Type B pancreatic cell (in vitro differentiated cells): Measurements from ENCODE around the gene ODC1. TPM values are rescaled to one million over a fixed set of nuclear protein-coding genes. Genes with fewer than 3 reads are reported as not detected.

ENCODE experiments used
- DNase-seq: peaks from one replicate; pipeline ENCODE4 v3.0.0; 2021; ENCODE audit warnings: mixed read lengths; ENCODE audit not compliant: unreplicated experiment; ENCODE audit errors: extremely low spot score
- H3K27ac Mint-ChIP-seq: 2 replicates; pipeline ENCODE4 v1.8.0; 2021; ENCODE audit warnings: mild to moderate bottlenecking, mixed read lengths
- H3K27me3 Mint-ChIP-seq: 2 replicates; pipeline ENCODE4 v1.8.0; 2021; ENCODE audit warnings: mixed read lengths
- H3K36me3 Mint-ChIP-seq: 2 replicates; pipeline ENCODE4 v1.8.0; 2021; ENCODE audit warnings: mixed read lengths
- H3K4me1 Mint-ChIP-seq: one replicate; pipeline ENCODE4 v1.8.0; 2021; ENCODE audit warnings: mixed read lengths; ENCODE audit not compliant: unreplicated experiment
- H3K4me3 Mint-ChIP-seq: 2 replicates; pipeline ENCODE4 v1.8.0; 2021; ENCODE audit warnings: mild to moderate bottlenecking, mixed read lengths
- H3K9me3 Mint-ChIP-seq: 2 replicates; pipeline ENCODE4 v1.8.0; 2021; ENCODE audit warnings: mixed read lengths
- CTCF ChIP-seq: fragments of 200-600 bp; sonication (generic); conservative IDR thresholded peaks from 2 replicates; pipeline ENCODE4 v1.5.0; 2021; ENCODE audit warnings: antibody characterized with exemption, mild to moderate bottlenecking
- total RNA-seq: library from RNA; stranded (reverse); gene quantifications from 2 replicates; pipeline ENCODE4 v1.2.1, GENCODE V29; 2021; ENCODE audit warnings: low replicate concordance

Gene ODC1
- total RNA-seq, 1 donor from 2014 or later = 135 TPM

GRCh38 chr2:10390369-10390801, 57.7 kb downstream of the ODC1 start:
- Mint-ChIP-seq H3K4me3 (no peak overlapping the region), H3K27ac (no peak overlapping the region), H3K27me3 (no peaks in the 10 kb centered on the region), H3K9me3 (no peaks in the 10 kb centered on the region), H3K36me3 (no peaks in the 10 kb centered on the region), H3K4me1 (peaks cover 16% of the 10 kb centered on the region)
- TF ChIP-seq CTCF = no peak
- DNase-seq = no peak

Other genes starting within 250 kb of the ODC1 start
- 13.4 and 17.8 TPM in 2 replicates for gene HPCAL1, start 145.4 kb downstream of the ODC1 start, total RNA-seq
- 23.0 and 28.9 TPM in 2 replicates for gene NOL10, start 241.6 kb upstream of the ODC1 start, total RNA-seq